HEK293 (cell line): ENCODE results near the gene F3.

ENCODE experiments used
- CTCF ChIP-seq: fragments of 450-650 bp; formaldehyde crosslinking; IDR thresholded peaks from 2 replicates; pipeline ENCODE4 v1.5.1; 2016; ENCODE audit warnings: missing biosample characterization, missing genetic modification characterization
- PBX3 ChIP-seq: sonication (generic); formaldehyde crosslinking; IDR thresholded peaks from 2 replicates; pipeline ENCODE4 v1.8.1; 2022; ENCODE audit warnings: mild to moderate bottlenecking, moderate library complexity, missing genetic modification reagents
- YY1 ChIP-seq: fragments of 450-650 bp; formaldehyde crosslinking; IDR thresholded peaks from 2 replicates; pipeline ENCODE4 v1.5.1; 2018; ENCODE audit warnings: missing biosample characterization, missing genetic modification characterization
- ZNF138 ChIP-seq: fragments of 450-650 bp; formaldehyde crosslinking; IDR thresholded peaks from 2 replicates; pipeline ENCODE4 v1.5.1; 2016; ENCODE audit warnings: missing biosample characterization, missing genetic modification characterization, borderline replicate concordance
- ZNF488 ChIP-seq: fragments of 450-650 bp; formaldehyde crosslinking; IDR thresholded peaks from 2 replicates; pipeline ENCODE4 v1.5.1; 2016; ENCODE audit warnings: missing biosample characterization, missing genetic modification characterization
- ZNF692 ChIP-seq: fragments of 450-650 bp; formaldehyde crosslinking; IDR thresholded peaks from 2 replicates; pipeline ENCODE4 v1.5.1; 2016; ENCODE audit warnings: missing biosample characterization, missing genetic modification characterization

GRCh38 chr1:94522304-94522703 is 19.3 kb downstream of the F3 start:
- TF ChIP-seq CTCF, result peak; percentile 45
- no peak for TF ChIP-seq ZNF488 (tag by site-specific recombination)
- TF ChIP-seq PBX3, result no peak
- no peak for TF ChIP-seq ZNF692 (tag by site-specific recombination)
- no peak for TF ChIP-seq ZNF138 (tag by site-specific recombination)
- no peak for TF ChIP-seq YY1 (tag by site-specific recombination)
